Activated B cell treated with CpG ODN at 0.5 μM for 24 hours (primary cell): ENCODE data around the gene STEAP1B. TPM values are rescaled to one million over a fixed set of nuclear protein-coding genes. Genes with fewer than 3 reads are reported as not detected.
"Not testable (repeated sequence)": the region's sequence is repeated elsewhere in the genome, so short reads cannot be mapped to it uniquely, and the experiment has no call there.

ENCODE experiments used
- ATAC-seq: fragments of 200-7000 bp; cut with Tn5 transposase; one replicate; pipeline ENCODE4 v1.10.0; 2021; ENCODE audit warnings: low read depth, mild to moderate bottlenecking, moderate library complexity
- CTCF ChIA-PET: fragments of 350-600 bp; sonication (Branson Sonifier 250); formaldehyde crosslinking; loops from one replicate; lab custom pipeline; 2021; ENCODE audit warnings: antibody characterized with exemption; lab: Charles Lee
- POLR2A ChIA-PET: fragments of 350-600 bp; sonication (Branson Sonifier 250); formaldehyde crosslinking; loops from one replicate; lab custom pipeline; 2021; ENCODE audit warnings: antibody characterized with exemption; lab: Charles Lee
- DNase-seq: peaks from one replicate; pipeline ENCODE4 v3.0.0; 2022
- H3K27ac Mint-ChIP-seq: one replicate; pipeline ENCODE4 v1.8.0; 2020; ENCODE audit warnings: mixed read lengths
- H3K27me3 Mint-ChIP-seq: one replicate; pipeline ENCODE4 v1.8.0; 2021; ENCODE audit warnings: mixed read lengths
- H3K36me3 Mint-ChIP-seq: one replicate; pipeline ENCODE4 v1.8.0; 2021; ENCODE audit warnings: low read depth, mixed read lengths
- H3K4me1 Mint-ChIP-seq: one replicate; pipeline ENCODE4 v1.8.0; 2021; ENCODE audit warnings: mixed read lengths
- H3K4me3 Mint-ChIP-seq: one replicate; pipeline ENCODE4 v1.8.0; 2020; ENCODE audit warnings: mild to moderate bottlenecking, mixed read lengths
- H3K9me3 Mint-ChIP-seq: one replicate; pipeline ENCODE4 v1.8.0; 2020; ENCODE audit warnings: mixed read lengths
- intact Hi-C: fragments of 100-400 bp; cut with micrococcal nuclease; formaldehyde crosslinking; loops from one replicate; pipeline ENCODE4 v1.15.1; 2024
- total RNA-seq: library from RNA; stranded (reverse); gene quantifications from 2 replicates; pipeline ENCODE4 v1.2.3, GENCODE V29; 2022

STEAP1B gene
- total RNA-seq, 1 donor from 2014 or later, result 117 TPM

DNA sequence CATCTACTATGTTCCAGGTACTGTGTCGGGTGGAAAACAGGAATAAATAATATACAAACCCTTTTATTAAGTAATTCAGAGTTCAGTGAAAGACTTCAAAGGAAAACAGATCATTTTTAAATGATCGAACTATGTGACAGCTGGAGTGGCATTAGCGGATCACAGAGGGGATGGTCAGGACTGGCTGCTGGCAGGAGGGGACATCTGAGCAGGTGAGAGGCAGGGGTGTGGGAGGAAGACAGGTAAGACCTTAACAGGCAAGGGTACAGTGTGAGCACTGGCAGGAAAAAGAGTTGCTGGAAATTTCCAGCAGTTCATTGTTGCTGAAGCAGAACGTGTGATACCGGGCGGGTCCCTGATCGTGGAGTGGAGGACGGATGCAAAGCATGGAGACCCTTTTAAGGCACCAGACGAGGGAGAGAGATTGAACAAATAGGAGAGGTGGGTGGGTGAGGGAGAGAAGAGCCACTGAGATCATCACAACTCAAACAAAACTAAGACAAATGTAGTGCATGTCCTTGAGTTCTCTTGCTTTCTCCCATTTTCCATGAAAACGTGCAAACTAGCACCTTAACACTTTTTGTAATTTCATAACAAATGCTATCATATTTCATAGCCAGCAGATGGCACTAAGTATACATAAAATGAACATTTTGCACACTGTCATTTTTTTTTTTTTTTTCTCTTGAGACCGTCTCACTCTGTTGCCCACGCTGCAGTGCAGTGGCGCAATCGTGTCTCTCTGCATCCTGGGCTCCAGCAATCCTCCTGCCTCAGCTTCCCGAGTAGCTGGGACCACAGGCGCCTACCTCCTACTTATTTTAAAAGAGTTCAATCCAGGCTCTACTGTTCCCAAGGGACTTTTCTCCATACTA lies 23.7 kb upstream of the STEAP1B start:
- CTCF ChIA-PET, result interaction anchor here (2.4 kb wide), 1 partner anchor 531 kb away, joined by 9 read pairs; no protein-coding TSS in a partner anchor
- intact Hi-C loops, result loop anchor here (1.0 to 5.0 kb wide), 3 partner anchors 259 to 749 kb away; no protein-coding TSS in a partner anchor
- H3K9me3 Mint-ChIP-seq, POLR2A ChIA-PET, H3K27me3 Mint-ChIP-seq: not testable (repeated sequence)
- H3K27ac Mint-ChIP-seq, result peak overlapping the region; percentile 53
- DNase-seq (peak; percentile 30), ATAC-seq (peak; percentile 89)
- peaks cover 16% of the 10 kb centered on the region for H3K4me1 Mint-ChIP-seq
- peaks cover 11% of the 10 kb centered on the region for H3K36me3 Mint-ChIP-seq
- H3K4me3 Mint-ChIP-seq, result peak overlapping the region; percentile 60

DNA sequence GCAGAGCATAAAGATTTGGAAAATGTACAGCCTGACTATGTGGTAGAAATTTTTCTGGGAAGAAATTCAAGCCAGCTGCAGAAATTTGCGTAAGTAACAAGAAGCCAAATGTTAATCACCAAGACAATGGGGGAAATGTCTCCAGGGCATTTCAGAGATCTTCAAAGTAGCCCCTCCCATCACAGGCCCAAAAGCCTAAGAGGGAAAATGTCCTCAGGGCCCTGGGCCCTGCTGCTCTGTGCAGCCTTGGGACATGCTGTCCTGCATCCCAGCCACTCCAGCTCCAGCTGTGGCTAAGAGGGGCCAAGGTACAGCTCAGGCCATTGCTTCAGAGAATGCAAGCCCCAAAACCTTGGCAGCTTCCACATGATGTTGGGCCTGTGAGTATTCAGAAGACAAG lies 19.6 kb upstream of the STEAP1B start:
- H3K36me3 Mint-ChIP-seq, ATAC-seq, DNase-seq, H3K27me3 Mint-ChIP-seq, POLR2A ChIA-PET, H3K27ac Mint-ChIP-seq, H3K4me3 Mint-ChIP-seq, CTCF ChIA-PET, intact Hi-C loops, H3K9me3 Mint-ChIP-seq: not testable (repeated sequence)
- H3K4me1 Mint-ChIP-seq, result peaks cover 19% of the 10 kb centered on the region

DNA sequence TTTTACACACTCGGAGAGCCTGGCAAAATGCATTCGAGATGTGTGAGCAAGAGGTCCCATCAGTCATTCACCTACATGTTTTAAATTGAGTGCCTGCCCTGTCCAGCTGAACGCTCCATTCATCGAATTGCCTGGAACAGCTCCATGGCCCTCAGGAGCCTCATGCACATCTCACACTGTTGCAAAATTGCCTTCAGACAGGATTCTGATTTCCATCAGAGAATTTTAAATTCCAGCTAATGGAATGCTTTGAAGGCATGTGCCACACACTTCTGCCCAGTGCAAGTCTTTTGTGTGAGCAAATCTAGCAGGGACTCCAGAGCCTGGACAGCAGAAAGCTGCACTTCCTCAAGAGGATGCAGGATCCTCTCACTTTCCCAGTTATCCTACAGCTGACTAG lies 17.0 kb upstream of the STEAP1B start:
- H3K36me3 Mint-ChIP-seq, intact Hi-C loops, POLR2A ChIA-PET, H3K27me3 Mint-ChIP-seq, DNase-seq, H3K27ac Mint-ChIP-seq, H3K9me3 Mint-ChIP-seq, H3K4me1 Mint-ChIP-seq, H3K4me3 Mint-ChIP-seq, ATAC-seq, CTCF ChIA-PET: not testable (repeated sequence)

DNA sequence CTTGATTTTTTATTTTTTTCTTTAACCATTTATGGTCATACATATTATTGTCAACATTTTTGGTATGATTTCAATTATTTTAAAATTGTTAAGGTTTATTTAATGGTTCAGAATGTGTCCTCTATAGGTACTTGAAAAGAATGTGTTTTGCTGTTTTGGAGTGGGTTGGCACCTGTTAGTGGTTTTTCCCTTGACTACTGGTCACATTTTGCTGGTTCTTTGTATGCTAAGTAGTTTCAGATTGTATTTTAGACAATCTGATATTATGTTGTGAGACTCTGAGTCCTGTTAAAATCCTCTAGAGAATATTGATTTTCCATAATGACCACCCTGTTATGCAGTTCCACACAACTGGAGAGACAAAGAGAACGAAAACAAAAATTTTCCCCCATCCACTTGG lies 15.0 kb upstream of the STEAP1B start:
- H3K9me3 Mint-ChIP-seq, ATAC-seq, CTCF ChIA-PET, POLR2A ChIA-PET, H3K27me3 Mint-ChIP-seq, H3K4me1 Mint-ChIP-seq, H3K27ac Mint-ChIP-seq, DNase-seq, H3K36me3 Mint-ChIP-seq, intact Hi-C loops, H3K4me3 Mint-ChIP-seq: not testable (repeated sequence)

DNA sequence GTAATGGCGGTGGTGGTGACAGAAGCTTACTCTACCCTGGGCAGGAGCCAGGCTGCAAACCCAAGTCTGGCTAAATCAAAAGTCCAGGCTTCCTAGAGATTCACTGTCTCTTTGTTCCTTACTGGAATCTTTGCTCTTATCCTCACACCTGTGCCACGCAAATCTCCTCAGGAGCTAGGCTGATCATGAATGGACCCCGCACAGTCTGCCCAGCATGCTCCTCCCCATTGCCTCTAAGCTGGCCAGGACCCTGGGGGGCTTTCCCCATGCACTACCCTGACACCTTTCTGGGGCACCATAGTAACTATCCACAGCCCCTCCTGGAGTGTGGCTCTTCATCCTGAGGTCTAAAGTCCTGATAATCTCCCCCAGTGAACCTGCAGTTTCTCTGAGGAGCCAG lies 7.3 kb upstream of the STEAP1B start:
- DNase-seq, H3K9me3 Mint-ChIP-seq, H3K27ac Mint-ChIP-seq, H3K27me3 Mint-ChIP-seq, H3K4me1 Mint-ChIP-seq, POLR2A ChIA-PET, intact Hi-C loops, H3K36me3 Mint-ChIP-seq, H3K4me3 Mint-ChIP-seq, ATAC-seq, CTCF ChIA-PET: not testable (repeated sequence)

DNA sequence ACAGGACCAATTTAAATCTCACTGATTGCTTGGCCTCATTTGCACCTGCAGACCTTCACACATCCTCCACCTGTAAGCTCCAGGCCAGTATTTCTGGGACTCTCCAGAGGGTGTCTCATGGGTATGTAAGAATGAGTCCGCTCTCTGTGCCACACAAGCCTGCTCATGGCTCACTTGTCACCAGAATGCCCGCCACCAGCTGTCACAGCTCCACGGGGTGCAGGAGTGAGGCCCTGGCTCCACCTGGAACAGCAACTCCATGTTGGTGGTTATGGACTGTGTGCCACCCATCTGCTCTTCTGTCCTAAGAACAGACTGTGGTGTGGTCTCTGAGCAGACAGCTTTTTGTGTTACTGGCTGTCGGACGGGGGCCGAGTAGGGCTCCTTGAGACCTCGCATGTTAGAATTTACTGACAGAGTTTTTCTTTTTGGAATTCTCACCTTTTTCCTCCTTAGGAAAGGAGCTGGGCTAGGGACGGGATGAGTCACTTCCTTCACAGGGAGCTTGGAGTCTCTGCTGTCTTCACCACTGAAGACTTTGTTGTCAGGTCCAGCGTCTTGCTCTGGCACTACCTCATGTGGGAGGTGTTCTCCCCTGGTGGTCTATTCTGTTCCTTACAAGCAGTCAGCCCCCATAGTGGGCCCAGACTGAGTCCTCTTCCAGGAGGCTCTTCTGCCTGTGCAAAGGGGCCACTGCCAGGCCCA lies 6.5 kb upstream of the STEAP1B start:
- ATAC-seq, H3K4me3 Mint-ChIP-seq, POLR2A ChIA-PET, H3K36me3 Mint-ChIP-seq, CTCF ChIA-PET, intact Hi-C loops, DNase-seq, H3K27ac Mint-ChIP-seq, H3K9me3 Mint-ChIP-seq, H3K27me3 Mint-ChIP-seq, H3K4me1 Mint-ChIP-seq: not testable (repeated sequence)

DNA sequence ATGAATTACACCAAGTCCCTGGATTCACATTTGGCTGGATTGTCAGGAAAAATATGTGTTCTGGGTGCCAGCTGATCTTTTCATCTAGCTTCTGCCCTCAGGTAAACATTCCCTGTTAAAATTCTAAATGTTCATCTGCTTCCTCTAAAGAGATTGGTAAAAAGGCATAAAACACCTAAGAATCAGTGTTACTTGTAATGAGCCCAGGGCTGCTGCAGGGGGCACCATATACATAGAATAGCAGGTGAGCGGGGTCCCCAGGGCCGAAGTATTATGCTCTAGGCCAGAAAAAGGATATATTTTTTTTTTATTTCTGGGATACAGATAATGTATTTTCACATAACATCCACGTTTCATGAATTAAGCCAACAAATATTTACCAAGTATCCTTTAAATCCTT lies 4.5 kb upstream of the STEAP1B start:
- not testable (repeated sequence) for H3K36me3 Mint-ChIP-seq

DNA sequence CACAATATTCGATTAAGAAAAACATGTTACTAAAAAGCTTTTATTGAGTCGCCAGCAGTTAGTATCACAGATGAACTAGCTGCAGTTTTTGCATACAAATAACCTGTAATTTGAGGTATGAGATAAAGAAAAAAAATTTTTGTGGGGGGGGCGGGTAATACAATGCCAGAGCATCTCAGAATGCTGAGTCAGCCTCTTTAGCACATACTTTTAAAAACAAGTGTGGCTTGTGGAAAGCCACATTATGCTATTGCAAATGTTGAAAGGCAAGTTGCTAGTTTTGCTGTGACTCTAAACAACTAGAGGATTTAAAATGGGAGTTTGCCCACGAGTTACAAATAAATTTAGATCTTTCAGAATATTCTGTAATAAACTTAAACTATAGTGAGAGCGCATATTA lies 2.1 kb upstream of the STEAP1B start:
- DNase-seq, H3K4me3 Mint-ChIP-seq, POLR2A ChIA-PET, intact Hi-C loops, H3K27me3 Mint-ChIP-seq, H3K9me3 Mint-ChIP-seq, H3K27ac Mint-ChIP-seq, ATAC-seq, H3K4me1 Mint-ChIP-seq, H3K36me3 Mint-ChIP-seq: not testable (repeated sequence)
- CTCF ChIA-PET, result interaction anchor here (0.6 to 3.1 kb wide), 3 partner anchors 18 to 396 kb away, joined by 3 to 36 read pairs (median 3); no protein-coding TSS in a partner anchor

More for the DNA sequence above, 4.5 kb upstream of the STEAP1B start:
- POLR2A ChIA-PET, H3K4me1 Mint-ChIP-seq, H3K27ac Mint-ChIP-seq, CTCF ChIA-PET, intact Hi-C loops, H3K9me3 Mint-ChIP-seq, H3K4me3 Mint-ChIP-seq, H3K27me3 Mint-ChIP-seq, DNase-seq: not testable (repeated sequence)
- peak; percentile 33 for ATAC-seq

DNA sequence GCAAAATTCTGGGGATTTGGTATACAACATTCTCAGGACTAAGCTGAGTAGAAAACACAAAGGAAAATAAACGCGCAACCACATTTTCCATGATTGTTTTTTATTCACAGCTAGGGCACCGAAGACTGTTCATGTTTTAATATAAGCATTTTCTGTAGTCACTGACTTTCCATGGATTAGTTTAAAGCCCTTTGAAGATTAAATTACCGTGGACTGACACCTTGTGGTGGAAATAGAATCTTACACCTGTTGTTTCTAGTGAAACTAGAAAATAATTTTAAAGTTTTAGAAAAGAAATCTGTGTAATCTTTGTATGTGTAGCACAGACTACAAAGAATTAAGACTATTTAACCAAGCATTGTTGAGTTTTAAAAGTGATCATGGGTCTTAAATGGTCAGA lies 1.3 kb upstream of the STEAP1B start:
- H3K27me3 Mint-ChIP-seq, DNase-seq, H3K9me3 Mint-ChIP-seq, H3K4me3 Mint-ChIP-seq, H3K36me3 Mint-ChIP-seq, ATAC-seq, H3K27ac Mint-ChIP-seq, H3K4me1 Mint-ChIP-seq, POLR2A ChIA-PET, intact Hi-C loops: not testable (repeated sequence)
- CTCF ChIA-PET, result interaction anchor here (1.0 to 3.1 kb wide), 4 partner anchors 11 to 398 kb away, joined by 3 to 36 read pairs (median 5); no protein-coding TSS in a partner anchor
